ENCODE results near the gene COL5A2.

Gene COL5A2

DNA sequence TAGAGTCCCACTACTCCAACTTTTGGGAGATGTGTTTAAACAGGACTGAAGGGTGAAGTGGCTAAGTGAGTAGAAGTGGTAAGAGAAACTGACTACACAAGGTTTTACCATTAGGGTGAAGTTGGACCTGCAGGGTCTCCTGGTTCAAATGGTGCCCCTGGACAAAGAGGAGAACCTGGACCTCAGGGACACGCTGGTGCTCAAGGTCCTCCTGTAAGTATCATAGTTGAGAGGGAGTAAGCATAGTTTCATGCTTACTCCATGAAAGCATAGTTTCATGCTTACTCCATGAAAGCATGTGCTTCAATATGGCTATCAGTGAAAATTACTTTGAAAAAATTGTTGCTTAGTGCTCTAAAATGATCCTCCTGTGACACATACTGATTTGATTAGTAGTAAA, 186.3 kb downstream of the COL5A2 start:
- DNase-seq (ENCODE audit: low spot score), result no peak

GRCh38 chr2:188986839-188987238, 192.7 kb downstream of the COL5A2 start:
- no peak for DNase-seq (ENCODE audit: low spot score)

DNA sequence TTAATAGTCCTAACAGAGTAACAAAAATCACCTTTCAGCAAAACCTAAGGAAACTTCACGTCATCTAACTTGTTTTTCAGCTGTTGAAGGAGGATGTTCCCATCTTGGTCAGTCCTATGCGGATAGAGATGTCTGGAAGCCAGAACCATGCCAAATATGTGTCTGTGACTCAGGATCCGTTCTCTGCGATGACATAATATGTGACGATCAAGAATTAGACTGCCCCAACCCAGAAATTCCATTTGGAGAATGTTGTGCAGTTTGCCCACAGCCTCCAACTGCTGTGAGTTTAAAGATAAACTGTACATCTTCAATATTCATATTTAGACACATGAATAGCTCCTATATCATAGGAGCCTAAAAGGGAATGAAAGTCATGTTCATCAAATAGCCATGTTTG, 194.9 kb downstream of the COL5A2 start:
- no peak for DNase-seq (ENCODE audit: low spot score)

- DNase-seq (ENCODE audit: low spot score), result no peak
These were observed 195.5 kb downstream of the COL5A2 start for GRCh38 chr2:188984065-188984491.

GRCh38 chr2:188983427-188984064, 196.0 kb downstream of the COL5A2 start:
- peak; percentile 26 for DNase-seq (ENCODE audit: low spot score)

Data from NAMALWA (cell line).